Endothelial cell of umbilical vein (primary cell): ENCODE results near the gene FAM228B. TPM values are rescaled to one million over a fixed set of nuclear protein-coding genes. Genes with fewer than 3 reads are reported as not detected.

Experiments used
- BruUV-seq: library from RNA; stranded (reverse); fragments of 400-500 nt; replicated peaks from 2 replicates; lab custom pipeline; 2021; lab: Mats Ljungman, UMichigan
- CTCF ChIA-PET: fragments of 300-600, 350-600 bp; sonication (Branson Sonifier 250); formaldehyde crosslinking; loops from one replicate; lab custom pipeline; 2021; ENCODE audit warnings: antibody characterized with exemption, inconsistent platforms; lab: Charles Lee
- POLR2A ChIA-PET: fragments of 300-600, 350-600 bp; sonication (Branson Sonifier 250); formaldehyde crosslinking; loops from one replicate; lab custom pipeline; 2021; ENCODE audit warnings: antibody characterized with exemption, inconsistent platforms; lab: Charles Lee
- DNase-seq: peaks from one replicate; pipeline ENCODE4 v3.0.0-alpha.2; 2011; ENCODE audit warnings: low read depth, low spot score
- FAIRE-seq: peaks from 2 replicates; lab custom pipeline; 2011; peaks lifted over from hg19 to GRCh38; lab: Jason Lieb, UNC
- H2AFZ ChIP-seq: 2 replicates; pipeline ENCODE4 v1.6.0; 2012; ENCODE audit warnings: low read depth, low read length, control low read depth, inconsistent platforms
- H3K27ac ChIP-seq: 2 replicates; pipeline ENCODE4 v1.5.1; 2011; ENCODE audit warnings: low read depth, mild to moderate bottlenecking, control low read depth, low read length, moderate library complexity; ENCODE audit not compliant: insufficient read depth
- H3K27me3 ChIP-seq, 2 experiments: 2 replicates each; pipeline versions ENCODE4 v1.6.0 to v1.6.1; 2011; ENCODE audit warnings: low read length in 2 of 2, mixed read lengths in 1 of 2; ENCODE audit not compliant: control insufficient read depth in 2 of 2, insufficient read depth in 2 of 2
- H3K36me3 ChIP-seq, 2 experiments: 2 replicates in 1 of 2; 3 replicates in 1 of 2; pipeline ENCODE4 v1.5.1; 2011; ENCODE audit warnings: low read length in 2 of 2, mild to moderate bottlenecking in 1 of 2, moderate library complexity in 1 of 2; ENCODE audit not compliant: control insufficient read depth in 2 of 2, insufficient read depth in 2 of 2; ENCODE audit errors: extremely low read depth in 1 of 2
- H3K4me1 ChIP-seq: 3 replicates; pipeline ENCODE4 v1.5.1; 2011; ENCODE audit warnings: mild to moderate bottlenecking, low read length; ENCODE audit not compliant: control insufficient read depth, insufficient read depth; ENCODE audit errors: extremely low read depth
- H3K4me2 ChIP-seq: 2 replicates; pipeline ENCODE4 v1.6.1; 2011; ENCODE audit warnings: low read length, control low read depth, mixed read lengths; ENCODE audit not compliant: insufficient read depth
- H3K4me3 ChIP-seq, 3 experiments: fragments of 200-600 bp in 1 of 3; sonication (generic), shearing (Covaris generic) in 1 of 3; replicated peaks in 1 of 3; 2 replicates each; pipeline ENCODE4 v1.5.1; 2011 to 2016; ENCODE audit warnings: control low read depth in 3 of 3, low read length in 3 of 3, mild to moderate bottlenecking in 2 of 3, inconsistent platforms in 1 of 3, low read depth in 1 of 3, moderate library complexity in 1 of 3; ENCODE audit not compliant: insufficient read depth in 1 of 3
- H3K79me2 ChIP-seq: 2 replicates; pipeline ENCODE4 v1.6.0; 2012; ENCODE audit warnings: low read length, inconsistent platforms; ENCODE audit not compliant: control insufficient read depth, insufficient read depth
- H3K9ac ChIP-seq: replicated peaks from 2 replicates; pipeline ENCODE3; 2011; ENCODE audit warnings: low read length, control low read depth; ENCODE audit not compliant: insufficient read depth; ENCODE audit errors: extremely low read depth
- H3K9me1 ChIP-seq: replicated peaks from 3 replicates; pipeline ENCODE4 v1.6.0; 2011; ENCODE audit warnings: mild to moderate bottlenecking, low read length; ENCODE audit not compliant: control insufficient read depth, insufficient read depth; ENCODE audit errors: extremely low read depth
- H3K9me3 ChIP-seq: replicated peaks from 2 replicates; pipeline ENCODE4 v1.5.1; 2012; ENCODE audit warnings: low read length, inconsistent platforms; ENCODE audit not compliant: control insufficient read depth, insufficient read depth
- H4K20me1 ChIP-seq: replicated peaks from 2 replicates; pipeline ENCODE3; 2011; ENCODE audit warnings: mild to moderate bottlenecking, low read length; ENCODE audit not compliant: control insufficient read depth, insufficient read depth; ENCODE audit errors: extremely low read depth
- FOS ChIP-seq: IDR thresholded peaks from 2 replicates; pipeline ENCODE4 v1.6.1; 2011; ENCODE audit warnings: mild to moderate bottlenecking, low read length, moderate library complexity, borderline replicate concordance; ENCODE audit not compliant: insufficient read depth
- GATA2 ChIP-seq: IDR thresholded peaks from 2 replicates; pipeline ENCODE4 v1.7.0; 2011; ENCODE audit warnings: low read depth, mild to moderate bottlenecking, moderate library complexity, mixed read lengths, low read length; ENCODE audit not compliant: insufficient read length, insufficient read depth
- dilution Hi-C: fragments of 300-500 bp; cut with MboI; formaldehyde crosslinking; loops from one replicate; pipeline ENCODE4 v1.15.0; 2019; ENCODE audit warnings: low sequenced_read_pairs; ENCODE audit not compliant: extremely low pct_ligation_motif_present
- intact Hi-C: fragments of 100-400 bp; cut with micrococcal nuclease; formaldehyde crosslinking; loops from one replicate; pipeline ENCODE4 v1.10.0; 2022
- polyA plus RNA-seq, 4 experiments: library from polyadenylated mRNA; depleted of rRNA in 3 of 4; stranded (reverse) in 3 of 4; unstranded in 1 of 4; fragments of >200 nt; gene quantifications; 2 replicates each; pipeline versions ENCODE4 v1.2.1 to v1.2.3, GENCODE V29; 2011 to 2012; ENCODE audit warnings: missing spikeins in 1 of 4
- total RNA-seq: library from RNA; stranded (reverse); gene quantifications from 2 replicates; pipeline ENCODE4 v1.2.3, GENCODE V29; 2021
- TF ChIP-seq, protein P1 (sequence below): IDR thresholded peaks from 2 replicates; pipeline ENCODE4 v1.6.1; 2011; ENCODE audit not compliant: insufficient read depth, insufficient read length

The FAM228B gene
- total and polyA plus RNA-seq, 2 donors (not counting 3 experiments of a cell fraction or from before 2014, with no cell fraction given): 1.6 to 11.9 TPM

DNA sequence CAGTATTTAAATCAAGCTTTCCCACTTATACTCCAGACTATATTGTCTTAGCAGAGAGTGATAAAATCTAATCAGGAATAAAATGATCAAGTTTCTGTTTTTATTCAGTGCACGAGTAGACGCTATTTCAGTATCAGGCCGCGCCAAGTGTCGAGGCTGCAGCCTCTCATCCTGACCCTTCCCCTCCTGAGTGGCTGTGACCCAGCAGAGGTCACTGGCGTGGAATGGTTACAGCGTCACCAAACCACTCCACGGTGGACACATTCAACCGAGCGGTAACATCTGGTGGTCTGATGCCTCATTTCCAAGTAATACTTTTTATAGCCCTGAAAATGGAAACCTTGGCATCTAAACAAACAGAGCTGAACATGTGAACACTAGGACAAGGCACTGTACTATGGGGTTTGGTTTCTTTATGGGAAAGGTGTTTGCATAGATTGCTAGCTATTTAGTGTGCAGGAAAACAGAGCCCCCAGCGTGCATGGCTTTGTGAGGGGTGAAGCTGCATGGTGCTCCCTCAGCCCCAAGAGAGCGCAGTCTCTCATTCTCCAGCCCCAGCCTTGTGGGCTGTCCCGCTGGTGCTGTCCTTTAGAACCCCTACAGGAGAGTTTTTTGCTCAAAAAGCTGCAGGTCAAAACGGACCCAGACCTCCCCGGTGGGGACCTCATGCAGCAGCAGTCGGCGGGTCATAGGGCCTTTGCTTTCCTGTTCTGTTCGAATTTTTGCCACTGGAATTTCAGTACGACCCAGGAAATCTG, 79.9 kb downstream of the FAM228B start:
- dilution Hi-C loops (no loop called here), intact Hi-C loops (no loop called here)
- ChIA-PET CTCF (interaction anchor here (0.7 to 1.1 kb wide), 2 partner anchors 10 to 27 kb away, joined by 3 read pairs; no protein-coding TSS in a partner anchor), POLR2A (no interaction called here)
- H3K79me2 ChIP-seq: no peaks in the 10 kb centered on the region
- DNase-seq (no peak), FAIRE-seq (no peak)
- no peaks in the 10 kb centered on the region for H3K4me1 ChIP-seq
- H3K4me2 ChIP-seq: no peak overlapping the region
- no peaks in the 10 kb centered on the region for H3K9me3 ChIP-seq
- TSS peak; percentile 40 for BruUV-seq
- H3K27ac ChIP-seq: no peak overlapping the region
- no peaks in the 10 kb centered on the region for H3K9me1 ChIP-seq
- no peak overlapping the region for H3K9ac ChIP-seq
- peaks cover 0 to 32% of the 10 kb centered on the region in 2 experiments for H3K36me3 ChIP-seq
- no peak overlapping the region for H3K4me3 ChIP-seq
- no peaks in the 10 kb centered on the region for H3K27me3 ChIP-seq
- TF ChIP-seq GATA2: no peak
- no peaks in the 10 kb centered on the region for H4K20me1 ChIP-seq
- no peak overlapping the region for H2AFZ ChIP-seq

DNA sequence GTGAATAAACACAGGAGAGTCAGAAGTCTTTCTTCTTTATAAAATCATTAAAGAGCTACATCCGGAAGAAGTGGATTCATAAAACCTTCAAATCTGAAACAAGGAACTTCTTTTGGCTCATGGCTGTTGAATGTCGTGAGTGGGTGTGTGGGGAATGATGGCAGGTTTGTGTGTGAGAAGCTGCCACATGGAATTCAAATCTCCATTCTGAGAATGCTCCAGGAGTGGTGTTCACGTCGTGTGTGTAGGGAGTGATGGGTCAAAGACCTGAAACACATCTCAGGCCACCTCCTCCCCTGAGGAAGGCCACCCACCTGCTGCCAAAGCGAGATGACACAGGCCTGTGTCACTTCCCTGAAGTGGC, 80.5 kb downstream of the FAM228B start:
- TF ChIP-seq, protein P1, sequence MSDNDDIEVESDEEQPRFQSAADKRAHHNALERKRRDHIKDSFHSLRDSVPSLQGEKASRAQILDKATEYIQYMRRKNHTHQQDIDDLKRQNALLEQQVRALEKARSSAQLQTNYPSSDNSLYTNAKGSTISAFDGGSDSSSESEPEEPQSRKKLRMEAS: no peak
- no peak for TF ChIP-seq FOS
- CTCF ChIA-PET: interaction anchor here (1.1 kb wide), 1 partner anchor 9 kb away, joined by 3 read pairs; no protein-coding TSS in a partner anchor
- FAIRE-seq: no peak

More for the DNA sequence above, 80.5 kb downstream of the FAM228B start:
- H2AFZ ChIP-seq: no peak overlapping the region
- no peaks in the 10 kb centered on the region for H3K9me1 ChIP-seq
- DNase-seq: no peak
- intact Hi-C loops (no loop called here), dilution Hi-C loops (no loop called here)
- H4K20me1 ChIP-seq: no peaks in the 10 kb centered on the region
- no peaks in the 10 kb centered on the region for H3K27me3 ChIP-seq
- H3K79me2 ChIP-seq: no peaks in the 10 kb centered on the region
- H3K4me3 ChIP-seq: no peak overlapping the region
- H3K36me3 ChIP-seq: peaks cover 0 to 37% of the 10 kb centered on the region in 2 experiments
- H3K9me3 ChIP-seq: no peaks in the 10 kb centered on the region
- H3K4me2 ChIP-seq: no peak overlapping the region
- POLR2A ChIA-PET: no interaction called here
- no TSS peak for BruUV-seq
- no peak overlapping the region for H3K27ac ChIP-seq
- H3K9ac ChIP-seq: no peak overlapping the region
- H3K4me1 ChIP-seq: no peaks in the 10 kb centered on the region
